CD14-positive monocyte (primary cell): Measurements from ENCODE around the gene CCDC112. TPM values are rescaled to one million over a fixed set of nuclear protein-coding genes. Genes with fewer than 3 reads are reported as not detected.

Source experiments
- DNase-seq, 3 donors: peaks; one replicate each; pipeline ENCODE4 v3.0.0-alpha.2; 2011 to 2022
- H2AFZ ChIP-seq: 2 replicates; pipeline ENCODE4 v1.6.0; 2012; ENCODE audit warnings: mild to moderate bottlenecking, low read depth, low read length, inconsistent platforms; ENCODE audit not compliant: insufficient read depth, poor library complexity, severe bottlenecking
- H3K27ac ChIP-seq, 2 donors: 1 replicate in 1 of 2; 2 replicates in 1 of 2; pipeline ENCODE4 v1.5.1; 2012 to 2013; ENCODE audit warnings: low read length in 2 of 2, control low read depth in 1 of 2, inconsistent platforms in 1 of 2, low read depth in 1 of 2, mild to moderate bottlenecking in 1 of 2
- H3K27me3 ChIP-seq, 2 donors: one replicate each; pipeline versions ENCODE4 v1.6.0 to v1.6.1; 2011 to 2013; ENCODE audit warnings: low read length in 2 of 2; ENCODE audit not compliant: control insufficient read depth in 2 of 2, insufficient read depth in 2 of 2
- H3K36me3 ChIP-seq, 2 donors: replicated peaks in 1 of 2; 1 replicate in 1 of 2; 2 replicates in 1 of 2; pipeline versions ENCODE4 v1.5.1 to v1.6.1; 2012 to 2013; ENCODE audit warnings: low read length in 2 of 2, control low read depth in 1 of 2, inconsistent platforms in 1 of 2, mild to moderate bottlenecking in 1 of 2; ENCODE audit not compliant: insufficient read depth in 2 of 2, control insufficient read depth in 1 of 2
- H3K4me1 ChIP-seq, 2 donors: 1 replicate in 1 of 2; 2 replicates in 1 of 2; pipeline versions ENCODE4 v1.5.1 to v1.6.1; 2012 to 2013; ENCODE audit warnings: low read length in 2 of 2, control low read depth in 1 of 2, inconsistent platforms in 1 of 2, mild to moderate bottlenecking in 1 of 2, moderate library complexity in 1 of 2; ENCODE audit not compliant: insufficient read depth in 2 of 2, control insufficient read depth in 1 of 2
- H3K4me2 ChIP-seq: replicated peaks from 2 replicates; pipeline ENCODE3; 2012; ENCODE audit warnings: low read length, moderate library complexity, mild to moderate bottlenecking; ENCODE audit not compliant: poor library complexity, severe bottlenecking; ENCODE audit errors: extremely low read depth
- H3K4me3 ChIP-seq, 3 experiments: fragments of 200-600 bp in 1 of 3; sonication (generic) in 1 of 3; replicated peaks in 1 of 3; 1 replicate in 2 of 3; 2 replicates in 1 of 3; pipeline ENCODE4 v1.5.1; 2011 to 2013; ENCODE audit warnings: low read length in 3 of 3, mild to moderate bottlenecking in 3 of 3, control low read depth in 2 of 3, low read depth in 2 of 3, inconsistent platforms in 1 of 3, moderate library complexity in 1 of 3
- H3K79me2 ChIP-seq: 2 replicates; pipeline ENCODE4 v1.6.0; 2012; ENCODE audit warnings: mild to moderate bottlenecking, control low read depth, inconsistent platforms, low read length, moderate library complexity; ENCODE audit not compliant: insufficient read depth
- H3K9ac ChIP-seq: 2 replicates; pipeline ENCODE4 v1.6.0; 2017; ENCODE audit warnings: low read length, mild to moderate bottlenecking; ENCODE audit not compliant: insufficient read depth, poor library complexity, severe bottlenecking
- H3K9me3 ChIP-seq, 2 donors: replicated peaks in 1 of 2; 1 replicate in 1 of 2; 2 replicates in 1 of 2; pipeline versions ENCODE4 v1.5.1 to v1.6.1; 2012 to 2013; ENCODE audit warnings: low read length in 2 of 2, control low read depth in 1 of 2; ENCODE audit not compliant: control insufficient read depth in 1 of 2, insufficient read depth in 1 of 2
- H4K20me1 ChIP-seq: 2 replicates; pipeline ENCODE4 v1.6.0; 2012; ENCODE audit warnings: mild to moderate bottlenecking, low read length, control low read depth, moderate library complexity; ENCODE audit not compliant: insufficient read depth
- H3K27ac Mint-ChIP-seq, 7 donors: one replicate each; pipeline ENCODE4 v1.8.0; 2020; ENCODE audit warnings: mild to moderate bottlenecking in 7 of 7, mixed read lengths in 7 of 7, moderate library complexity in 6 of 7, inconsistent platforms in 2 of 7
- H3K27me3 Mint-ChIP-seq, 3 donors: one replicate each; pipeline ENCODE4 v1.8.0; 2021 to 2022; ENCODE audit warnings: low read depth in 3 of 3, mild to moderate bottlenecking in 3 of 3, mixed read lengths in 3 of 3, moderate library complexity in 3 of 3, inconsistent platforms in 1 of 3
- H3K36me3 Mint-ChIP-seq, 2 donors: one replicate each; pipeline ENCODE4 v1.8.0; 2020; ENCODE audit warnings: mixed read lengths in 2 of 2, inconsistent platforms in 1 of 2, mild to moderate bottlenecking in 1 of 2
- H3K4me1 Mint-ChIP-seq: one replicate; pipeline ENCODE4 v1.8.0; 2020; ENCODE audit warnings: mild to moderate bottlenecking, mixed read lengths
- H3K4me3 Mint-ChIP-seq, 2 donors: one replicate each; pipeline ENCODE4 v1.8.0; 2020; ENCODE audit warnings: mild to moderate bottlenecking in 2 of 2, mixed read lengths in 2 of 2, moderate library complexity in 1 of 2
- H3K9me3 Mint-ChIP-seq, 7 donors: one replicate each; pipeline ENCODE4 v1.8.0; 2020 to 2022; ENCODE audit warnings: mixed read lengths in 7 of 7, mild to moderate bottlenecking in 6 of 7, moderate library complexity in 6 of 7, inconsistent platforms in 2 of 7
- CTCF ChIP-seq: fragments of 200-600 bp; IDR thresholded peaks from one replicate; pipeline ENCODE4 v1.8.0; 2022; ENCODE audit warnings: antibody characterized with exemption, mild to moderate bottlenecking
- WGBS: methylation state at CpG from one replicate; pipeline ENCODE4 v1.1.5; 2013; ENCODE audit warnings: missing lambda C conversion rate; ENCODE audit not compliant: insufficient coverage; 5-methylcytosine and 5-hydroxymethylcytosine counted together
- intact Hi-C, 2 donors: fragments of 100-400 bp; cut with micrococcal nuclease; formaldehyde crosslinking; loops; one replicate each; pipeline versions ENCODE4 v1.15.0 to v1.15.1; 2023
- polyA plus RNA-seq, 3 donors: library from polyadenylated mRNA; depleted of rRNA in 1 of 3; unstranded in 2 of 3; stranded (reverse) in 1 of 3; fragments of 300-500 nt in 2 of 3; fragments of >200 nt in 1 of 3; fragmentation: Illumina TruSeq in 2 of 3; gene quantifications; 1 replicate in 2 of 3; 2 replicates in 1 of 3; pipeline ENCODE4 v1.2.3, GENCODE V29; 2012 to 2021

The CCDC112 gene
- polyA plus RNA-seq, 3 donors: 4.3 to 6.2 (median 5.9) TPM

- Mint-ChIP-seq H3K4me3 (no peak overlapping the region), H3K27ac (no peak overlapping the region), H3K4me1 (no peaks in the 10 kb centered on the region), H3K27me3 (peaks cover 5 to 24% (median 8%) of the 10 kb centered on the region in 3 donors), H3K36me3 (no peaks in the 10 kb centered on the region), H3K9me3 (peaks cover 0 to 3% (median 0%) of the 10 kb centered on the region in 7 donors)
- no CpG with 5 or more reads among the region's 1 CpG for WGBS
- H3K36me3 ChIP-seq: no peaks in the 10 kb centered on the region
- no peaks in the 10 kb centered on the region for H3K79me2 ChIP-seq
- H4K20me1 ChIP-seq: no peaks in the 10 kb centered on the region
- DNase-seq: no peak
- intact Hi-C loops: no loop called here
- no peak overlapping the region for H3K4me3 ChIP-seq
- H3K27ac ChIP-seq: no peak overlapping the region
- H3K27me3 ChIP-seq: peaks cover 6 to 8% of the 10 kb centered on the region in 2 donors
- TF ChIP-seq CTCF: no peak
- H3K4me2 ChIP-seq: no peak overlapping the region
- no peak overlapping the region for H3K9ac ChIP-seq
- H3K9me3 ChIP-seq: no peaks in the 10 kb centered on the region
- no peaks in the 10 kb centered on the region for H3K4me1 ChIP-seq
- H2AFZ ChIP-seq: no peak overlapping the region
These were observed 24.1 kb upstream of the CCDC112 start for GRCh38 chr5:115320515-115320914.

GRCh38 chr5:115320006-115320405 is 23.6 kb upstream of the CCDC112 start:
- H3K27ac Mint-ChIP-seq: no peak overlapping the region
- Histone ChIP-seq H4K20me1 (no peaks in the 10 kb centered on the region), H3K9me3 (no peaks in the 10 kb centered on the region), H3K4me1 (no peaks in the 10 kb centered on the region), H3K9ac (no peak overlapping the region), H3K36me3 (no peaks in the 10 kb centered on the region), H3K4me2 (no peak overlapping the region), H3K27me3 (peaks cover 6% of the 10 kb centered on the region in 2 donors), H3K79me2 (no peaks in the 10 kb centered on the region), H3K27ac (no peak overlapping the region), H3K4me3 (no peak overlapping the region), H2AFZ (no peak overlapping the region)
- H3K36me3 Mint-ChIP-seq: no peaks in the 10 kb centered on the region
- WGBS: 100% methylated on average over 3 of the region's 3 CpGs
- H3K9me3 Mint-ChIP-seq: peaks cover 0 to 2% (median 0%) of the 10 kb centered on the region in 7 donors
- H3K4me1 Mint-ChIP-seq: no peaks in the 10 kb centered on the region
- H3K4me3 Mint-ChIP-seq: no peak overlapping the region
- intact Hi-C loops: no loop called here
- H3K27me3 Mint-ChIP-seq: peaks cover 7 to 25% (median 9%) of the 10 kb centered on the region in 3 donors
- DNase-seq: no peak
- TF ChIP-seq CTCF: no peak
